ENCODE measurements around the gene RUBCN.
A peak's percentile ranks its signal among the peaks of the same experiment; 100 is the strongest.
"Not testable (repeated sequence)": the region's sequence is repeated elsewhere in the genome, so short reads cannot be mapped to it uniquely, and the experiment has no call there.

The RUBCN gene

DNA sequence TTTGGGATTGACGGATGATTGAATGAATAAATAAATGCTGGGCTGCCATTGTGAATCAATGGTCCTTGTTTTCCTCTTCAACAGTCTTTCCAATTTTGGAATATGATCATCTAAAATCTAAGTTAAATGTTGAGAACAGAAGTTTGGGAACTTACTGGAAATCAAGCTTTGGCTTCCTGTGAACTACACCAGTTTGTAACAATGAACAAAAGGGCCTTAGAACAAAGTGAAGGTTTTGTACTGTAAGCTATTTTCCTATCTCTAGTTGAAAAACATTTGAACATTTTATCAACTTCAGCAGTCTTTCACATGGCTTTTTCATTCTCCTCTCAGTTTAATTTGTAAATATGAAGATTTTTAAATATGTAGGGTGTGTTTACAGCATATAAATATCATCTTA is 66.3 kb downstream of the RUBCN start (continued):
- TF ChIP-seq ZNF37A (tag by site-specific recombination; IDR thresholded peaks at IDR 0.05) (no peak), ZNF174 (tag by site-specific recombination; IDR thresholded peaks at IDR 0.05) (no peak)
- TF ChIP-seq, protein P1, sequence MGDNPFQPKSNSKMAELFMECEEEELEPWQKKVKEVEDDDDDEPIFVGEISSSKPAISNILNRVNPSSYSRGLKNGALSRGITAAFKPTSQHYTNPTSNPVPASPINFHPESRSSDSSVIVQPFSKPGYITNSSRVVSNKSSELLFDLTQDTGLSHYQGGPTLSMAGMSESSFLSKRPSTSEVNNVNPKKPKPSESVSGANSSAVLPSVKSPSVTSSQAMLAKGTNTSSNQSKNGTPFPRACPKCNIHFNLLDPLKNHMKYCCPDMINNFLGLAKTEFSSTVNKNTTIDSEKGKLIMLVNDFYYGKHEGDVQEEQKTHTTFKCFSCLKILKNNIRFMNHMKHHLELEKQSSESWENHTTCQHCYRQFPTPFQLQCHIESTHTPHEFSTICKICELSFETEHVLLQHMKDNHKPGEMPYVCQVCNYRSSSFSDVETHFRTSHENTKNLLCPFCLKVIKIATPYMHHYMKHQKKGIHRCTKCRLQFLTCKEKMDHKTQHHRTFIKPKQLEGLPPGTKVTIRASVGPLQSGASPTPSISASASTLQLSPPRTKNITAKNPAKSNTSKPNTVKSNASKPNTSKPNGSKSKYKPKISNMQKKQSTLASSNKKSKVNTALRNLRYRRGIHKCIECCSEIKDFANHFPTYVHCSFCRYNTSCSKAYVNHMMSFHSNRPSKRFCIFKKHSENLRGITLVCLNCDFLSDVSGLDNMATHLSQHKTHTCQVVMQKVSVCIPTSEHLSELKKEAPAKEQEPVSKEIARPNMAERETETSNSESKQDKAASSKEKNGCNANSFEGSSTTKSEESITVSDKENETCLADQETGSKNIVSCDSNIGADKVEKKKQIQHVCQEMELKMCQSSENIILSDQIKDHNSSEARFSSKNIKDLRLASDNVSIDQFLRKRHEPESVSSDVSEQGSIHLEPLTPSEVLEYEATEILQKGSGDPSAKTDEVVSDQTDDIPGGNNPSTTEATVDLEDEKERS (tag by site-specific recombination; IDR thresholded peaks at IDR 0.05): no peak

DNA sequence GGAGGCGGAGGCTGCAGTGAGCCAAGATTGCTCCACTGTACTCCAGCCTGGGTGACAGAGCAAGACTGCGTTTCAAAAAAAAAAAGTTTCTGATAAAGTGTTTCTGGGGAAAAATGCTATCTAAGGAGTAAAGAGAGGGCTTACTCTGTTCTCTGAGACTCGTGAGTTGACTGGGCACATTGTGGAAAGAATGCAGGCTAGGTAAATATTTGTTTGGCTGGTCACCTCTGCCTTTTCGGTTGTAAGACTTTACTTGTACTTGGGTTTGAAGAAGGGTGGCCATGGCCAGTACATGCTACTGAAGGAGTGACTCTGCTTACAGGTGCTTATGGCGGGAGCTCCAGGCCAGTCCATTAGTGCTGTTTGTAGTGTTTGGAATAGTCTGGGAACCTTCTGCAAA is 68.7 kb downstream of the RUBCN start:
- Histone ChIP-seq H3K36me3 (ENCODE audit: control insufficient read depth in 2 of 2, insufficient read depth in 1 of 2, low read length in 2 of 2) (peaks cover 0 to 8% of the 10 kb centered on the region in 2 experiments; a peak in 1 of 3 replicates), H3K9me3 (ENCODE audit: control insufficient read depth, insufficient read depth, low read depth, low read length) (no peaks in the 10 kb centered on the region), H3K4me3 (ENCODE audit: low read depth, low read length) (no peak overlapping the region), H3K4me1 (ENCODE audit: control insufficient read depth, insufficient read depth, low read length) (no peaks in the 10 kb centered on the region), H3K27ac (ENCODE audit: extremely low read depth, low read depth, low read length) (no peak overlapping the region)
- ChIA-PET CTCF (no interaction called here), POLR2A (no interaction called here)
- TF ChIP-seq ZFP37 (tag by site-specific recombination; IDR thresholded peaks at IDR 0.05) (no peak), ZNF155 (tag by site-specific recombination; IDR thresholded peaks at IDR 0.05) (no peak), MEIS1 (CRISPR knock-in tag; IDR thresholded peaks at IDR 0.05; ENCODE audit: borderline replicate concordance) (no peak), ZNF221 (tag by site-specific recombination; IDR thresholded peaks at IDR 0.05; ENCODE audit: borderline replicate concordance) (no peak), BCL11A (tag by site-specific recombination; IDR thresholded peaks at IDR 0.05; ENCODE audit: low read depth) (no peak)
- TF ChIP-seq, protein P2, sequence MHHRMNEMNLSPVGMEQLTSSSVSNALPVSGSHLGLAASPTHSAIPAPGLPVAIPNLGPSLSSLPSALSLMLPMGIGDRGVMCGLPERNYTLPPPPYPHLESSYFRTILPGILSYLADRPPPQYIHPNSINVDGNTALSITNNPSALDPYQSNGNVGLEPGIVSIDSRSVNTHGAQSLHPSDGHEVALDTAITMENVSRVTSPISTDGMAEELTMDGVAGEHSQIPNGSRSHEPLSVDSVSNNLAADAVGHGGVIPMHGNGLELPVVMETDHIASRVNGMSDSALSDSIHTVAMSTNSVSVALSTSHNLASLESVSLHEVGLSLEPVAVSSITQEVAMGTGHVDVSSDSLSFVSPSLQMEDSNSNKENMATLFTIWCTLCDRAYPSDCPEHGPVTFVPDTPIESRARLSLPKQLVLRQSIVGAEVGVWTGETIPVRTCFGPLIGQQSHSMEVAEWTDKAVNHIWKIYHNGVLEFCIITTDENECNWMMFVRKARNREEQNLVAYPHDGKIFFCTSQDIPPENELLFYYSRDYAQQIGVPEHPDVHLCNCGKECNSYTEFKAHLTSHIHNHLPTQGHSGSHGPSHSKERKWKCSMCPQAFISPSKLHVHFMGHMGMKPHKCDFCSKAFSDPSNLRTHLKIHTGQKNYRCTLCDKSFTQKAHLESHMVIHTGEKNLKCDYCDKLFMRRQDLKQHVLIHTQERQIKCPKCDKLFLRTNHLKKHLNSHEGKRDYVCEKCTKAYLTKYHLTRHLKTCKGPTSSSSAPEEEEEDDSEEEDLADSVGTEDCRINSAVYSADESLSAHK (tag by site-specific recombination; IDR thresholded peaks at IDR 0.05): no peak
- TF ChIP-seq, protein P3, sequence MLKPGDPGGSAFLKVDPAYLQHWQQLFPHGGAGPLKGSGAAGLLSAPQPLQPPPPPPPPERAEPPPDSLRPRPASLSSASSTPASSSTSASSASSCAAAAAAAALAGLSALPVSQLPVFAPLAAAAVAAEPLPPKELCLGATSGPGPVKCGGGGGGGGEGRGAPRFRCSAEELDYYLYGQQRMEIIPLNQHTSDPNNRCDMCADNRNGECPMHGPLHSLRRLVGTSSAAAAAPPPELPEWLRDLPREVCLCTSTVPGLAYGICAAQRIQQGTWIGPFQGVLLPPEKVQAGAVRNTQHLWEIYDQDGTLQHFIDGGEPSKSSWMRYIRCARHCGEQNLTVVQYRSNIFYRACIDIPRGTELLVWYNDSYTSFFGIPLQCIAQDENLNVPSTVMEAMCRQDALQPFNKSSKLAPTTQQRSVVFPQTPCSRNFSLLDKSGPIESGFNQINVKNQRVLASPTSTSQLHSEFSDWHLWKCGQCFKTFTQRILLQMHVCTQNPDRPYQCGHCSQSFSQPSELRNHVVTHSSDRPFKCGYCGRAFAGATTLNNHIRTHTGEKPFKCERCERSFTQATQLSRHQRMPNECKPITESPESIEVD (tag by site-specific recombination; IDR thresholded peaks at IDR 0.05): no peak
- TF ChIP-seq, protein P4, sequence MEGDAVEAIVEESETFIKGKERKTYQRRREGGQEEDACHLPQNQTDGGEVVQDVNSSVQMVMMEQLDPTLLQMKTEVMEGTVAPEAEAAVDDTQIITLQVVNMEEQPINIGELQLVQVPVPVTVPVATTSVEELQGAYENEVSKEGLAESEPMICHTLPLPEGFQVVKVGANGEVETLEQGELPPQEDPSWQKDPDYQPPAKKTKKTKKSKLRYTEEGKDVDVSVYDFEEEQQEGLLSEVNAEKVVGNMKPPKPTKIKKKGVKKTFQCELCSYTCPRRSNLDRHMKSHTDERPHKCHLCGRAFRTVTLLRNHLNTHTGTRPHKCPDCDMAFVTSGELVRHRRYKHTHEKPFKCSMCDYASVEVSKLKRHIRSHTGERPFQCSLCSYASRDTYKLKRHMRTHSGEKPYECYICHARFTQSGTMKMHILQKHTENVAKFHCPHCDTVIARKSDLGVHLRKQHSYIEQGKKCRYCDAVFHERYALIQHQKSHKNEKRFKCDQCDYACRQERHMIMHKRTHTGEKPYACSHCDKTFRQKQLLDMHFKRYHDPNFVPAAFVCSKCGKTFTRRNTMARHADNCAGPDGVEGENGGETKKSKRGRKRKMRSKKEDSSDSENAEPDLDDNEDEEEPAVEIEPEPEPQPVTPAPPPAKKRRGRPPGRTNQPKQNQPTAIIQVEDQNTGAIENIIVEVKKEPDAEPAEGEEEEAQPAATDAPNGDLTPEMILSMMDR (tag by site-specific recombination; IDR thresholded peaks at IDR 0.05): no peak

DNA sequence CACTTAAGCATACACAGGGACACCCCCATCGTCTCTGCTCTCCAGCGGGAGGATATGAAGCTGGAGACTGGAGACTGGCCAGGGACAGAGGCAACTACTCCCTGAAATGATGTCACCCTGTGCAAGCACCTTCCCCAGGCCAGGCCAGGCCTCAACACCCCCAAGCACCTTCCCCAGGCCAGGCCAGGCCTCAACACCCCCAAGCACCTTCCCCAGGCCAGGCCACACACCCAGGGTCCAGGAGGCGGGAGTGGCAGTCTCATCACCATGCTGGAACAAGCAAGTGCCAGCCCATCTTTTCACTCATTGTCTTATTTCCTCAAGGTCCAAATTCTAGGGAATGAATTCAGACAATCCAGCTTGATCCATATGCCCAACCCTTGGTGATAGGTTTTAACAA is 69.4 kb downstream of the RUBCN start:
- H3K4me3 ChIP-seq (ENCODE audit: low read depth, low read length); H3K36me3 ChIP-seq (ENCODE audit: control insufficient read depth in 2 of 2, insufficient read depth in 1 of 2, low read length in 2 of 2); POLR2A ChIA-PET; H3K27ac ChIP-seq (ENCODE audit: extremely low read depth, low read depth, low read length); CTCF ChIA-PET; H3K9me3 ChIP-seq (ENCODE audit: control insufficient read depth, insufficient read depth, low read depth, low read length); H3K4me1 ChIP-seq (ENCODE audit: control insufficient read depth, insufficient read depth, low read length): not testable (repeated sequence)

DNA sequence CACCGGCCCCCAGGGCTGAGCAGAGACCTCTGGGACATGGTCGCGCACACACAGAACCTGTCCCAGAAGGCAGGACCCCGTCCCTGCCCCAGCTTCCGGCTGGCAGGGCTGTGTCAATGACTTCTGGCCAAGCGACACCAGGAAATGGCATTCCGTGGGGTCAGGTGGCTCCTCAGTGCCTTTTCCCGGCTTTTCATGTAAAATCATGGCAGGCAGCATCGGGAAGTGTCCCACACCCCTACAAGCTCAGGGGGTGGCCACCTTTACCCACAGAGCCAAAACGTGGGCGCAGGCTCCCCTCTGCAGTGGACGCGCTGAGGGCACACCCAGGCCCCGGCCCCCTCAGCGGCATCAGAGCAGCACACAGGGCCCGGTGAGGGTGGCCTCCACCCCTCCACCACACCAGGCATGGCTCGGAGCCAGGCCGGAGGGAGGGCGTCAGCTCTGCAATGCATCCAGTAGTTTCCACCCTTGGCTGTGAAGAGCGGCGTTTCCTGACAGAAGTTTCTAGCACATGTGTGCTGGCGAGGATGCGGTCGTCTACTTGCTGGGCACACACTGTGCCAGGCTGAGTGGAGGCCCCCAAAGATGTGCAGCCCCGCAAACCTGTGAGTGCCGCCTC is 70.4 kb downstream of the RUBCN start:
- POLR2A ChIA-PET; CTCF ChIA-PET; H3K36me3 ChIP-seq (ENCODE audit: control insufficient read depth in 2 of 2, insufficient read depth in 1 of 2, low read length in 2 of 2); H3K4me1 ChIP-seq (ENCODE audit: control insufficient read depth, insufficient read depth, low read length); H3K9me3 ChIP-seq (ENCODE audit: control insufficient read depth, insufficient read depth, low read depth, low read length); H3K4me3 ChIP-seq (ENCODE audit: low read depth, low read length); H3K27ac ChIP-seq (ENCODE audit: extremely low read depth, low read depth, low read length): not testable (repeated sequence)

DNA sequence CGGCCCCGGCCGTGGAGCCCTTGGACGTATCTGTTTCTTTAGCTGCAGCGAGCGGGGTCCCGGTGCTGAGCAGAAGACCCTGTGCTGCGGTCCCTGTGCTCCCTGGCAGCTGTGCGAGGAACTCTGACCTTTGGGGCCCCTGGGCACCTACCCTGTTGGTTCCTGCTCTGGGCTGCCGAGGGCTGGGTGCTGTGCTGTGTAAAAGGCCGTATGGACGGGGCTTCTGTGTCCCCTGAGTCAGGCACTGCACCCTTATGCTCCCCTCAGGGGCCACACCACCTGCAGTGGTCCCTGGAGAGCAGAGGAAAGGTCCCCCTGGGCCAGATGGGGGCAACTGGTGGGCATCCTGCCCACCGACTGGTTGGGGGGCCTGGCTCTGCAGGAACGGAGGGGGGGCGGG is 71.2 kb downstream of the RUBCN start:
- CTCF ChIA-PET; H3K36me3 ChIP-seq (ENCODE audit: control insufficient read depth in 2 of 2, insufficient read depth in 1 of 2, low read length in 2 of 2); H3K9me3 ChIP-seq (ENCODE audit: control insufficient read depth, insufficient read depth, low read depth, low read length); H3K4me1 ChIP-seq (ENCODE audit: control insufficient read depth, insufficient read depth, low read length); H3K4me3 ChIP-seq (ENCODE audit: low read depth, low read length); H3K27ac ChIP-seq (ENCODE audit: extremely low read depth, low read depth, low read length); POLR2A ChIA-PET: not testable (repeated sequence)

DNA sequence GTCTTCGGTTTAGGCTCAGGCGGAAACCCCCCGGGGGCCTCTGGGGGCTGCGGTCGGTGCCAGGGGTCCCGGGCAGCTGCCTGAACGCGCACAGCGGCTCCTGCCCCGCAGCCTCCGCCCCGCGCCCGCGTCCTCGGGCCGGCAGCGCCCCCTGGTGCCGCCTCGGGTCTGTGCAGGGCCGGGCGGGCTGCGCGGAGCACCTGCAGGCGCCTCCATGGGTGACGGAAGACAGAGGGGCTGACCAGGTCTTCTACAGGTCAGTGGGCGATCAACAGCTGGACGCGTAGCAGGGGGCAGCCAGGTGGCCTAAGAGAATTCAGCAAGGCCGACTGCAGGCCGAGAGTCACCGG is 71.6 kb downstream of the RUBCN start:
- POLR2A ChIA-PET; H3K4me1 ChIP-seq (ENCODE audit: control insufficient read depth, insufficient read depth, low read length); H3K9me3 ChIP-seq (ENCODE audit: control insufficient read depth, insufficient read depth, low read depth, low read length); H3K27ac ChIP-seq (ENCODE audit: extremely low read depth, low read depth, low read length); CTCF ChIA-PET; H3K36me3 ChIP-seq (ENCODE audit: control insufficient read depth in 2 of 2, insufficient read depth in 1 of 2, low read length in 2 of 2): not testable (repeated sequence)
- H3K4me3 ChIP-seq (ENCODE audit: low read depth, low read length): peak overlapping the region; percentile 30
